RWPE1 (cell line): ENCODE results near the gene ADGRB2.

Source experiments
- CTCF ChIA-PET: fragments of 350-600 bp; sonication (Branson Sonifier 250); formaldehyde crosslinking; extraction: SDS; loops from one replicate; lab custom pipeline; 2021; lab: Yijun Ruan, JAX
- POLR2A ChIA-PET: fragments of 400-600 bp; formaldehyde crosslinking; extraction: SDS; loops from one replicate; lab custom pipeline; 2020; ENCODE audit warnings: antibody characterized with exemption; ENCODE audit not compliant: low non-redundant PET; lab: Yijun Ruan, JAX
- DNase-seq: peaks from one replicate; pipeline ENCODE4 v3.0.0; 2012; ENCODE audit warnings: low spot score
- H3K27ac ChIP-seq: fragments of 450-650 bp; 2 replicates; pipeline ENCODE4 v1.5.1; 2017
- CTCF ChIP-seq: fragments of 450-650 bp; conservative IDR thresholded peaks from 2 replicates; pipeline ENCODE4 v1.5.1; 2017; ENCODE audit warnings: low read depth, mild to moderate bottlenecking

The ADGRB2 gene

GRCh38 chr1:31730336-31731048 is 33.6 kb downstream of the ADGRB2 start:
- ChIA-PET POLR2A (no interaction called here), CTCF (no interaction called here)
- no peak overlapping the region; the same call in 1 of the 2 replicates for H3K27ac ChIP-seq
- TF ChIP-seq CTCF: no peak
- DNase-seq: no peak

GRCh38 chr1:31727849-31728248 is 36.3 kb downstream of the ADGRB2 start:
- no peak for DNase-seq
- H3K27ac ChIP-seq: no peak overlapping the region
- ChIA-PET POLR2A (no interaction called here), CTCF (no interaction called here)
- TF ChIP-seq CTCF: no peak

GRCh38 chr1:31727195-31727594 is 36.9 kb downstream of the ADGRB2 start:
- no peak for DNase-seq
- no peak for TF ChIP-seq CTCF
- H3K27ac ChIP-seq: peak overlapping the region; percentile 26; the same call in 1 of the 2 replicates
- CTCF ChIA-PET: interaction anchor here (0.6 kb wide), 1 partner anchor 24 kb away, joined by 3 read pairs; no protein-coding TSS in a partner anchor
- POLR2A ChIA-PET: no interaction called here

- H3K27ac ChIP-seq: peak overlapping the region; percentile 26
- CTCF ChIA-PET: interaction anchor here (0.6 kb wide), 1 partner anchor 23 kb away, joined by 3 read pairs; no protein-coding TSS in a partner anchor
- POLR2A ChIA-PET: no interaction called here
- DNase-seq: no peak
- no peak for TF ChIP-seq CTCF
Measured at GRCh38 chr1:31726715-31727114, 37.4 kb downstream of the ADGRB2 start.

- CTCF ChIA-PET: no interaction called here
- H3K27ac ChIP-seq: peak overlapping the region; percentile 26
- TF ChIP-seq CTCF: no peak
- no peak for DNase-seq
- POLR2A ChIA-PET: no interaction called here
Measured at GRCh38 chr1:31725777-31726535, 38.2 kb downstream of the ADGRB2 start.

- ChIA-PET CTCF (no interaction called here), POLR2A (no interaction called here)
- TF ChIP-seq CTCF: no peak
- H3K27ac ChIP-seq: no peak overlapping the region
- DNase-seq: no peak
Measured at GRCh38 chr1:31725134-31725533, 39.0 kb downstream of the ADGRB2 start.
